Neural progenitor cell (in vitro differentiated cells): ENCODE data around the gene UFSP1.

ENCODE experiments used
- EZH2 ChIP-seq: fragments of 200-600 bp; sonication (generic); IDR thresholded peaks from 2 replicates; pipeline ENCODE4 v1.6.1; 2017; ENCODE audit warnings: antibody characterized with exemption, mild to moderate bottlenecking, moderate library complexity
- EZH2phosphoT487 ChIP-seq: fragments of 200-600 bp; sonication (generic); IDR thresholded peaks from 2 replicates; pipeline ENCODE4 v1.6.1; 2017; ENCODE audit warnings: antibody characterized with exemption
- TF ChIP-seq, protein P1 (sequence below): fragments of 200-600 bp; sonication (generic); IDR thresholded peaks from 2 replicates; pipeline ENCODE4 v1.5.1; 2017; ENCODE audit warnings: antibody characterized with exemption, mild to moderate bottlenecking

- TF ChIP-seq EZH2 (no peak), EZH2phosphoT487 (no peak)
- TF ChIP-seq, protein P1, sequence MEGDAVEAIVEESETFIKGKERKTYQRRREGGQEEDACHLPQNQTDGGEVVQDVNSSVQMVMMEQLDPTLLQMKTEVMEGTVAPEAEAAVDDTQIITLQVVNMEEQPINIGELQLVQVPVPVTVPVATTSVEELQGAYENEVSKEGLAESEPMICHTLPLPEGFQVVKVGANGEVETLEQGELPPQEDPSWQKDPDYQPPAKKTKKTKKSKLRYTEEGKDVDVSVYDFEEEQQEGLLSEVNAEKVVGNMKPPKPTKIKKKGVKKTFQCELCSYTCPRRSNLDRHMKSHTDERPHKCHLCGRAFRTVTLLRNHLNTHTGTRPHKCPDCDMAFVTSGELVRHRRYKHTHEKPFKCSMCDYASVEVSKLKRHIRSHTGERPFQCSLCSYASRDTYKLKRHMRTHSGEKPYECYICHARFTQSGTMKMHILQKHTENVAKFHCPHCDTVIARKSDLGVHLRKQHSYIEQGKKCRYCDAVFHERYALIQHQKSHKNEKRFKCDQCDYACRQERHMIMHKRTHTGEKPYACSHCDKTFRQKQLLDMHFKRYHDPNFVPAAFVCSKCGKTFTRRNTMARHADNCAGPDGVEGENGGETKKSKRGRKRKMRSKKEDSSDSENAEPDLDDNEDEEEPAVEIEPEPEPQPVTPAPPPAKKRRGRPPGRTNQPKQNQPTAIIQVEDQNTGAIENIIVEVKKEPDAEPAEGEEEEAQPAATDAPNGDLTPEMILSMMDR, result no peak
These were observed 1.4 kb upstream of the UFSP1 start for GRCh38 chr7:100890653-100891567.
